WTC11 (cell line): Measurements from ENCODE around the gene CDKN3.

Experiments
- CBFB ChIP-seq: sonication (generic); formaldehyde crosslinking; IDR thresholded peaks from 2 replicates; pipeline ENCODE4 v1.8.1; 2022; ENCODE audit warnings: mild to moderate bottlenecking, low read depth, missing genetic modification reagents
- CREM ChIP-seq: sonication (generic); formaldehyde crosslinking; IDR thresholded peaks from 2 replicates; pipeline ENCODE4 v1.8.1; 2022; ENCODE audit warnings: mild to moderate bottlenecking, missing genetic modification reagents, moderate library complexity
- CTCF ChIP-seq: fragments of 200-600 bp; IDR thresholded peaks from 2 replicates; pipeline ENCODE4 v1.8.0; 2022; ENCODE audit warnings: antibody characterized with exemption
- GABPB1 ChIP-seq: sonication (generic); formaldehyde crosslinking; IDR thresholded peaks from 2 replicates; pipeline ENCODE4 v1.8.1; 2023; ENCODE audit warnings: mild to moderate bottlenecking, missing genetic modification reagents
- NR2C2 ChIP-seq: sonication (generic); formaldehyde crosslinking; IDR thresholded peaks from 2 replicates; pipeline ENCODE4 v1.8.0; 2022; ENCODE audit warnings: mild to moderate bottlenecking, missing genetic modification reagents
- SP1 ChIP-seq: sonication (generic); formaldehyde crosslinking; conservative IDR thresholded peaks from 2 replicates; pipeline ENCODE4 v1.8.1; 2022; ENCODE audit warnings: missing genetic modification reagents
- ZNF396 ChIP-seq: fragments of 250-450 bp; sonication (Bioruptor Pico); IDR thresholded peaks from 2 replicates; pipeline ENCODE4 v1.8.0; 2021; ENCODE audit warnings: mild to moderate bottlenecking, moderate library complexity, borderline replicate concordance
- TF ChIP-seq, protein P1 (sequence below): sonication (generic); formaldehyde crosslinking; IDR thresholded peaks from 2 replicates; pipeline ENCODE4 v1.8.0; 2022; ENCODE audit warnings: mild to moderate bottlenecking, missing genetic modification reagents
- TF ChIP-seq, protein P2 (sequence below): sonication (generic); formaldehyde crosslinking; IDR thresholded peaks from 2 replicates; pipeline ENCODE4 v1.8.0; 2022; ENCODE audit warnings: mild to moderate bottlenecking, missing genetic modification reagents

DNA sequence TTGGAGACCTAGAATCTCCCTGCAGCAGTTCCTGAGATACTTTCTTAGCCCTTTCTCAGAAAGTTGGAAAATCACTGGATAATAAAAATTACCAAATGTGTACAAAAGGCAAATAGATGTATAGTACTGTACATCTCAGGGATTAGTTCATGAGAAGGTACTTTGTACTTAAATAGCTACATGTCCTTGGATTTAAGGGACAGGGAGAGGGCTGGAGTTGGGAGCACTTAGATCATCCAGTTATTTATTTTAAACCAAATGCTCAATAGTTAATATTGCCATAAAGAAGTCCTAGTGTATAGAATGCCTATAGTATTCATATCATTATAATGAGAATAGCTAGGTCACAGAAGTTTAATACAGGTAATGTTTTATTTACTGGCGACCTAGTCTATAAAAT lies 13.4 kb downstream of the CDKN3 start:
- TF ChIP-seq NR2C2 (CRISPR knock-in tag): no peak
- no peak for TF ChIP-seq GABPB1 (CRISPR knock-in tag)
- no peak for TF ChIP-seq CTCF
- TF ChIP-seq, protein P1, sequence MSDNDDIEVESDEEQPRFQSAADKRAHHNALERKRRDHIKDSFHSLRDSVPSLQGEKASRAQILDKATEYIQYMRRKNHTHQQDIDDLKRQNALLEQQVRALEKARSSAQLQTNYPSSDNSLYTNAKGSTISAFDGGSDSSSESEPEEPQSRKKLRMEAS (CRISPR knock-in tag): no peak
- TF ChIP-seq ZNF396 (CRISPR knock-in tag): no peak
- TF ChIP-seq CREM (CRISPR knock-in tag): no peak
- TF ChIP-seq, protein P2, sequence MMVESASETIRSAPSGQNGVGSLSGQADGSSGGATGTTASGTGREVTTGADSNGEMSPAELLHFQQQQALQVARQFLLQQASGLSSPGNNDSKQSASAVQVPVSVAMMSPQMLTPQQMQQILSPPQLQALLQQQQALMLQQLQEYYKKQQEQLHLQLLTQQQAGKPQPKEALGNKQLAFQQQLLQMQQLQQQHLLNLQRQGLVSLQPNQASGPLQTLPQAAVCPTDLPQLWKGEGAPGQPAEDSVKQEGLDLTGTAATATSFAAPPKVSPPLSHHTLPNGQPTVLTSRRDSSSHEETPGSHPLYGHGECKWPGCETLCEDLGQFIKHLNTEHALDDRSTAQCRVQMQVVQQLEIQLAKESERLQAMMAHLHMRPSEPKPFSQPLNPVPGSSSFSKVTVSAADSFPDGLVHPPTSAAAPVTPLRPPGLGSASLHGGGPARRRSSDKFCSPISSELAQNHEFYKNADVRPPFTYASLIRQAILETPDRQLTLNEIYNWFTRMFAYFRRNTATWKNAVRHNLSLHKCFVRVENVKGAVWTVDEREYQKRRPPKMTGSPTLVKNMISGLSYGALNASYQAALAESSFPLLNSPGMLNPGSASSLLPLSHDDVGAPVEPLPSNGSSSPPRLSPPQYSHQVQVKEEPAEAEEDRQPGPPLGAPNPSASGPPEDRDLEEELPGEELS (CRISPR knock-in tag): no peak
- TF ChIP-seq CBFB (CRISPR knock-in tag): no peak
- no peak for TF ChIP-seq SP1 (CRISPR knock-in tag)
